NOMO-1 treated with dmso at 0.1 percent for 144 hours (cell line): ENCODE results near the gene EPDR1.

Experiments used
- DNase-seq: peaks from one replicate; lab custom pipeline; 2025; ENCODE audit not compliant: unreplicated experiment; lab: John Stamatoyannopoulos, UW

The EPDR1 gene

DNA sequence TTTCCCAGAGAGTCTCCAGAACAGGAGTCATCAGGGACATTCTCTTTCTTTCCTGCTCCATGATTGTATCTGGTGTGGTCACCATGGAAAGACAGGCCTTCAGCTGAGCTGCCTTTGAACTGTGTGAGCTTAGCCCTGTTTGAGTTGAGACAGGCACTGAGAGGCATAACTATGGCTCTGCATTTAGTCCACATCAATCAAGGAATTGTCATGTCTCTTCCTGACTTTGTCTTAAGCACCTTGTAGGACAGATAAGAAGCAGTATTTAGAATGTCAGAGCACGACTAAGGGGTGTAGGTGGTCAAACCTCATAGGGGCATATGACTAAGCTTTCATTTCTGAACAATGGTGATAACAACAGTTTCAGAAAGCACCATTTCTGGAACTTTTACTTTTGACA is 53.5 kb downstream of the EPDR1 start:
- DNase-seq, result no peak

GRCh38 chr7:37974711-37975110 is 54.3 kb downstream of the EPDR1 start:
- DNase-seq, result no peak

DNA sequence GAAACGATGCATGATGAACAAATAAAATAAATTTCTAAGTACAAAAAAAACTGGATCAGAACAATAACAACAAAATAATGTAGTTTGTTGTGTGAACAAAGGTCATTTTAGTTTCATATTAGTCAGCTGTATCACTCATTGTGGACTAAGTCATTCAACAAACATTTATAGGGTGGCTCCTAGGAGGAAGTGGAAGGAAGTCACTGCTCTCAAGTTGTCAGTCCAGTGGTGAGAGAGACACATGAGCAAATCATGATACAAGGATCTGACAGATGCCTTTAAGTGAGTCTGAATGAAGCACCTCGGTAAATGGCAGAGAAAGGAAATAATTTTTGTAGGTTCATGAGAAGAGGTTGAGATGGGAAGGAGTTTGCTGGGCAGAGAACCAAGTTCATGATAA is 56.8 kb downstream of the EPDR1 start:
- DNase-seq, result no peak

GRCh38 chr7:37981664-37982063 is 61.2 kb downstream of the EPDR1 start:
- no peak for DNase-seq

DNA sequence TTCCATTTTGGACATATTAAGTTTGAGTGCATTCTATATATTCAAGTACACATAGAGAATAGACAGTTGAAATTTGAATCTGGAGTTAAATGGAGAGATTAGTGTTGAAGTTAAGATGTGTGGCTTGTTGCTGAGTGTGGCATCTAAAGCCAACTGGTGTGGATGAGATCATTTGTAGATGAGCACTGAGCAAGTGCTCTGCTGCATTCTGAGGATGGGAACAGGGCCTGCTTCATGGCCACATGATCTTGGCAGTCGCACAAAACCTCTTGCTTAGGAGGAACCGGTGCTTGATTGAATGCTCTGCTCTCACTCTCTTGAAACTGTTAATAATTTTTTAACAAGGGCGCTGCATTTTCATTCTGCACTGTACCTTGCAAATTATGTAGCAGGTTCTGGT is 62.0 kb downstream of the EPDR1 start:
- no peak for DNase-seq

- DNase-seq, result no peak
Observed at GRCh38 chr7:37984750-37985390, 64.4 kb downstream of the EPDR1 start.

DNA sequence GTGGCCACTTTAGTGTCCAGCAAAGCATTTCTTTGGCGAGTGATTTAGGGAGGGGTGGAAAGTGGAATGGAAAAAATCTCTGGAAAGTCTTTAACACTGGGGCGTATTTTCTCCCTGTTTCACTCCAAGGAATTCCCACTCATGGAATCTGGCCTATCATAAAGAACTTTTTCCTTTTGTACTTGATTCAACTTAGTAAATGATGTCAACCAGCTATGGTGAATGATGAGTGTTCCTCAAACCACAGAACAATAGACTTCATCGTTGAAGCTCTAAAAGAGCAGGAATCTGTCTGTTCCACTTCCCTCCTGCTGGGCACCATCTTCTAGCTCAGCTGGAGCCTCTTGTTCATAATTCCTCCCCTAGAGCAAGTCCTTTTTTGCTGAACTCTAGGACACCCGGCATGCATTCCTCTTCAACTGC is 66.5 kb downstream of the EPDR1 start:
- DNase-seq, result no peak

DNA sequence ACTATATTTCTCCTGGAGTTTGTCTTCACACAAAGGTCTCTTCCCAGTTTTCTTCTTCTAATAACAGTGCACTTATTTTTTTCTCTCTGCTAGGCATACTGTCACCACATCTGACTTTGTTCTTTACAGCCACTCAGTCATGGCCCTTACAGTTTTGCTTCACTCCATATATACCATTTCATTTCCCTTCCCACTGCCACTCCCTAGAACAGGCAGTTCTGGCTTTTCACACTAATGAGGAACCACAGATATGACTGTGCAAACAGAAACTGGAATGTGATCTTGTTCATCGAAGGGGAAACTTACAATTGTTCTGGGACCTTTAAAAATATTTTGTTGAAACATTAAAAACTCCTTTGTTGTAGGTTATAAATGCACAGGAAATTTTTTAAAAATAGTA is 67.3 kb downstream of the EPDR1 start:
- DNase-seq, result no peak

GRCh38 chr7:37988721-37989650 is 68.5 kb downstream of the EPDR1 start:
- no peak for DNase-seq

DNA sequence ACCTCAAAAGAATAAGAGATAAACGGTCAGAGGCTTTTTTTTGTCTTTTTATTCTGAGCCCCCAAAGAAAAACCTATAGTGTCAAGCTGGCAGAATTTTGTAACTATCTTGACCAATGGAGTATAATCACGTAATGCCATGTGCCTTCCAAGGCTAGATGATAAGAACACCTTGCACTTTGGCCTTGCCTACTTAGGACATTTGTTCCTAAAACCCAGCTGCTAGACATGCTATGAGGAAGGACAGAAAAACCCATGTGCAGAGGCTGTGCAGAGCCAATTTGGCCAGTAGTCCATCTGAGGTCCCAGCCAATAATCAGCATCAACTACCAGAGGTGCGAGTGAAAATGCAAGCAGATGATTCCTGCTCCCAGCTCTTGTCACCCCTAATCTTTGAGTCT is 69.9 kb downstream of the EPDR1 start:
- DNase-seq, result no peak

DNA sequence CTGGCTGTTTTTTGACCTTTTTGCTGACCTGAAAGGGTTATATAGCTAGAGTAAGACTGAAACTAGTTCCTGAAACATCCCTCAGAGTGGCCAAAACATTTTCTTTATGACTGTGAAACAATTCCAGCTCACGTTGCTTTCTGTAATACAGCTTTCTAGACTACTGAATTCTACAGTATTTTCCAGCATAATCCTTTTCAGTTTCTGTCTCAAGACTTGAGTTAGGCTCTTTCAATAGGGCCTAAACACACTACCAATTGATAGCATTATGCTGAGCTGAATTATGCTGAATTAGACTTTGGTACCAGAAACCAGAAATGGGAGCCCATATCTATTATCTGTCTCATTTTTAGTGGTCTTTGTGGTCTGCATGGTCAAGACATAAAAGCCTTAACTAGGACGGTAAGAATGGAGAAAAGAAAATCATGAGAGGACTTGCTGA is 72.6 kb downstream of the EPDR1 start:
- no peak for DNase-seq

GRCh38 chr7:37999673-38000072 is 79.2 kb downstream of the EPDR1 start:
- DNase-seq, result no peak

- no peak for DNase-seq
Observed at GRCh38 chr7:38000272-38000671, 79.8 kb downstream of the EPDR1 start.
